GM18511 (cell line): ENCODE results near the gene ZNF555.
"Not testable (repeated sequence)": the region's sequence is repeated elsewhere in the genome, so short reads cannot be mapped to it uniquely, and the experiment has no call there.

Source experiments
- ATAC-seq: cut with Tn5 transposase; IDR thresholded peaks from one replicate; pipeline ENCODE4 v1.9.1; 2021; ENCODE audit warnings: mild to moderate bottlenecking, moderate library complexity; ENCODE audit not compliant: unreplicated experiment

ZNF555 gene

GRCh38 chr19:2866495-2867024 lies 25.3 kb downstream of the ZNF555 start:
- no peak for ATAC-seq

- no peak for ATAC-seq
Measured at GRCh38 chr19:2867025-2867991, 26.0 kb downstream of the ZNF555 start, which contains the start of gene ZNF556. Gene ZNF556, plus strand, starts transcription at chr19:2867335. Its CDS starts 87 bp downstream, at chr19:2867422.

GRCh38 chr19:2869618-2870017 lies 28.3 kb downstream of the ZNF555 start:
- ATAC-seq: no peak

- ATAC-seq: not testable (repeated sequence)
Measured at GRCh38 chr19:2872175-2872574, 30.9 kb downstream of the ZNF555 start.

- no peak for ATAC-seq
Measured at GRCh38 chr19:2877398-2878331, 36.4 kb downstream of the ZNF555 start.

- ATAC-seq: no peak
Measured at GRCh38 chr19:2883686-2884439, 42.6 kb downstream of the ZNF555 start.

- ATAC-seq: no peak
Measured at GRCh38 chr19:2885736-2886135, 44.5 kb downstream of the ZNF555 start.

- ATAC-seq: no peak
Measured at GRCh38 chr19:2887391-2887914, 46.2 kb downstream of the ZNF555 start.

- ATAC-seq: no peak
Measured at GRCh38 chr19:2888731-2889224, 47.5 kb downstream of the ZNF555 start.

GRCh38 chr19:2890531-2890930 lies 49.3 kb downstream of the ZNF555 start:
- ATAC-seq: not testable (repeated sequence)

- ATAC-seq: no peak
Measured at GRCh38 chr19:2896694-2897093, 55.4 kb downstream of the ZNF555 start.

GRCh38 chr19:2900296-2901252 lies 59.3 kb downstream of the ZNF555 start, which contains the start of gene ZNF57:
Gene ZNF57, plus strand, starts transcription at chr19:2900928. Its CDS starts 118 bp downstream, at chr19:2901046.
- ATAC-seq: peak; percentile 94

GRCh38 chr19:2902590-2903218 lies 61.4 kb downstream of the ZNF555 start:
- ATAC-seq: no peak

GRCh38 chr19:2903326-2903725 lies 62.1 kb downstream of the ZNF555 start:
- not testable (repeated sequence) for ATAC-seq

GRCh38 chr19:2905918-2906519 lies 64.7 kb downstream of the ZNF555 start:
- no peak for ATAC-seq

GRCh38 chr19:2906631-2907195 lies 65.4 kb downstream of the ZNF555 start:
- no peak for ATAC-seq
